SK-N-SH treated with all-trans-retinoic acid at 6 μM for 48 hours (cell line): ENCODE measurements around the gene DNASE1L1.

Experiments
- ATAC-seq: fragments of 200-7000 bp; cut with Tn5 transposase; 3 replicates; pipeline ENCODE4 v1.9.1; 2020; ENCODE audit warnings: mild to moderate bottlenecking, moderate library complexity
- ARNTL ChIP-seq: fragments of 450-650 bp; formaldehyde crosslinking; IDR thresholded peaks from 2 replicates; pipeline ENCODE4 v1.5.0; 2020; ENCODE audit warnings: low read depth, mild to moderate bottlenecking, moderate library complexity, borderline replicate concordance
- BACH2 ChIP-seq: fragments of 250-450 bp; sonication (Bioruptor Pico); IDR thresholded peaks from 2 replicates; pipeline ENCODE4 v1.9.0; 2021; ENCODE audit warnings: mild to moderate bottlenecking, borderline replicate concordance
- CSDC2 ChIP-seq: fragments of 250-450 bp; sonication (Bioruptor Pico); IDR thresholded peaks from 2 replicates; pipeline ENCODE4 v1.5.0; 2020; ENCODE audit warnings: mild to moderate bottlenecking, moderate library complexity
- ESRRG ChIP-seq: fragments of 250-450 bp; sonication (Bioruptor Pico); IDR thresholded peaks from 2 replicates; pipeline ENCODE4 v1.6.1; 2021; ENCODE audit warnings: mild to moderate bottlenecking
- GLIS3 ChIP-seq: fragments of 250-450 bp; sonication (Bioruptor Pico); IDR thresholded peaks from 2 replicates; pipeline ENCODE4 v1.5.0; 2020; ENCODE audit warnings: mild to moderate bottlenecking, moderate library complexity
- ISL1 ChIP-seq: fragments of 250-450 bp; sonication (Bioruptor Pico); IDR thresholded peaks from 2 replicates; pipeline ENCODE4 v2.1.2; 2022; ENCODE audit warnings: mild to moderate bottlenecking, moderate library complexity
- OSR1 ChIP-seq: fragments of 250-450 bp; sonication (Bioruptor Pico); IDR thresholded peaks from 2 replicates; pipeline ENCODE4 v1.8.0; 2022; ENCODE audit warnings: moderate library complexity, mild to moderate bottlenecking, inconsistent platforms
- PPARA ChIP-seq: fragments of 250-450 bp; sonication (Bioruptor Pico); IDR thresholded peaks from 2 replicates; pipeline ENCODE4 v1.5.0; 2020; ENCODE audit warnings: mild to moderate bottlenecking, borderline replicate concordance
- RARB ChIP-seq: fragments of 250-450 bp; sonication (Bioruptor Pico); IDR thresholded peaks from 2 replicates; pipeline ENCODE4 v1.8.0; 2021; ENCODE audit warnings: mild to moderate bottlenecking, moderate library complexity
- SNAI2 ChIP-seq: fragments of 250-450 bp; sonication (Bioruptor Pico); IDR thresholded peaks from 2 replicates; pipeline ENCODE4 v1.5.0; 2020; ENCODE audit warnings: mild to moderate bottlenecking, moderate library complexity
- TCF4 ChIP-seq: fragments of 250-450 bp; sonication (Bioruptor Pico); IDR thresholded peaks from 2 replicates; pipeline ENCODE4 v1.8.0; 2021; ENCODE audit warnings: mild to moderate bottlenecking, moderate library complexity, borderline replicate concordance
- TOX ChIP-seq: fragments of 250-450 bp; sonication (Bioruptor Pico); IDR thresholded peaks from 2 replicates; pipeline ENCODE4 v1.8.0; 2021; ENCODE audit warnings: mild to moderate bottlenecking, moderate library complexity, borderline replicate concordance
- ZC3H10 ChIP-seq: fragments of 250-450 bp; sonication (Bioruptor Pico); IDR thresholded peaks from 2 replicates; pipeline ENCODE4 v1.5.1; 2021; ENCODE audit warnings: mild to moderate bottlenecking, moderate library complexity
- ZFP3 ChIP-seq: fragments of 250-450 bp; sonication (Bioruptor Pico); IDR thresholded peaks from 2 replicates; pipeline ENCODE4 v1.5.0; 2020; ENCODE audit warnings: mild to moderate bottlenecking, moderate library complexity
- ZFP30 ChIP-seq: fragments of 450-650 bp; formaldehyde crosslinking; IDR thresholded peaks from 2 replicates; pipeline ENCODE4 v1.5.0; 2022; ENCODE audit warnings: mild to moderate bottlenecking, moderate library complexity
- ZNF565 ChIP-seq: fragments of 450-650 bp; formaldehyde crosslinking; conservative IDR thresholded peaks from 2 replicates; pipeline ENCODE4 v1.5.0; 2020; ENCODE audit warnings: low read depth, mild to moderate bottlenecking, moderate library complexity
- ZNF70 ChIP-seq: fragments of 450-650 bp; formaldehyde crosslinking; IDR thresholded peaks from 2 replicates; pipeline ENCODE4 v1.5.0; 2020; ENCODE audit warnings: mild to moderate bottlenecking, moderate library complexity
- ZNF8 ChIP-seq: fragments of 450-650 bp; formaldehyde crosslinking; IDR thresholded peaks from 2 replicates; pipeline ENCODE4 v1.5.0; 2020; ENCODE audit warnings: mild to moderate bottlenecking, moderate library complexity
- TF ChIP-seq, protein P1 (sequence below): fragments of 250-450 bp; sonication (Bioruptor Pico); IDR thresholded peaks from 2 replicates; pipeline ENCODE4 v1.5.1; 2020; ENCODE audit warnings: low read depth, mild to moderate bottlenecking, moderate library complexity
- TF ChIP-seq, protein P2 (sequence below): fragments of 250-450 bp; sonication (Bioruptor Pico); IDR thresholded peaks from 2 replicates; pipeline ENCODE4 v1.8.0; 2021; ENCODE audit warnings: low read depth, mild to moderate bottlenecking, moderate library complexity, borderline replicate concordance
- TF ChIP-seq, protein P3 (sequence below): fragments of 250-450 bp; sonication (Bioruptor Pico); IDR thresholded peaks from 2 replicates; pipeline ENCODE4 v1.5.1; 2021; ENCODE audit warnings: mild to moderate bottlenecking, moderate library complexity
- TF ChIP-seq, protein P4 (sequence below): fragments of 250-450 bp; sonication (Bioruptor Pico); IDR thresholded peaks from 2 replicates; pipeline ENCODE4 v1.8.0; 2020; ENCODE audit warnings: mild to moderate bottlenecking, moderate library complexity, borderline replicate concordance
- TF ChIP-seq, protein P5 (sequence below): fragments of 250-450 bp; sonication (Bioruptor Pico); IDR thresholded peaks from 2 replicates; pipeline ENCODE4 v1.5.0; 2020; ENCODE audit warnings: mild to moderate bottlenecking, moderate library complexity

The DNASE1L1 gene

DNA sequence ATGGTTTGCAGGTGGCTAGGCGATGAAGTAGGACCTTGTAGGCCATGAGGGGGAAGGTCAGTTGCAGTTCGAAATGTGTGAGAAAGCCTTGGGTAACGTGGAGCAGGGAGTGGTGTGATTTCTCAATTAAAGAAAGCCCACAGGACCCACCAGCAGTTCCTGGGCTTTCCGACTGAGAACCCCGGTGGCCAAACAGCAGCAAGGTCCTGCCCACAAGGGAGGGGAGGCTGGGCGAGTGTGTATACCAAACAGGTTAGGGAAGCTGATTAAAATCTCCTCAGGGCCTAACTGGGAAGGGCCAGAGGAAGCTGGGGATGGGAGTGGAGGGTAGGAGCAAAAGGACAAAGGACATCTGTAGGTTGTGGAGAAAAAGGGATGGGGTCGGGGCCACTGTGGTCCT lies 21.9 kb upstream of the DNASE1L1 start:
- no peak for ATAC-seq
- TF ChIP-seq SNAI2 (no peak), TCF4 (no peak), PPARA (CRISPR knock-in tag) (no peak), ZNF70 (CRISPR knock-in tag) (no peak), ARNTL (CRISPR knock-in tag) (no peak), TOX (CRISPR knock-in tag) (no peak), ZFP30 (no peak), ESRRG (CRISPR knock-in tag) (no peak), CSDC2 (CRISPR knock-in tag) (no peak), ZNF8 (no peak), GLIS3 (CRISPR knock-in tag) (no peak), OSR1 (CRISPR knock-in tag) (no peak)
- TF ChIP-seq, protein P1, sequence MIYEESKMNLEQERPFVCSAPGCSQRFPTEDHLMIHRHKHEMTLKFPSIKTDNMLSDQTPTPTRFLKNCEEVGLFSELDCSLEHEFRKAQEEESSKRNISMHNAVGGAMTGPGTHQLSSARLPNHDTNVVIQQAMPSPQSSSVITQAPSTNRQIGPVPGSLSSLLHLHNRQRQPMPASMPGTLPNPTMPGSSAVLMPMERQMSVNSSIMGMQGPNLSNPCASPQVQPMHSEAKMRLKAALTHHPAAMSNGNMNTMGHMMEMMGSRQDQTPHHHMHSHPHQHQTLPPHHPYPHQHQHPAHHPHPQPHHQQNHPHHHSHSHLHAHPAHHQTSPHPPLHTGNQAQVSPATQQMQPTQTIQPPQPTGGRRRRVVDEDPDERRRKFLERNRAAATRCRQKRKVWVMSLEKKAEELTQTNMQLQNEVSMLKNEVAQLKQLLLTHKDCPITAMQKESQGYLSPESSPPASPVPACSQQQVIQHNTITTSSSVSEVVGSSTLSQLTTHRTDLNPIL (CRISPR knock-in tag), result no peak
- TF ChIP-seq, protein P2, sequence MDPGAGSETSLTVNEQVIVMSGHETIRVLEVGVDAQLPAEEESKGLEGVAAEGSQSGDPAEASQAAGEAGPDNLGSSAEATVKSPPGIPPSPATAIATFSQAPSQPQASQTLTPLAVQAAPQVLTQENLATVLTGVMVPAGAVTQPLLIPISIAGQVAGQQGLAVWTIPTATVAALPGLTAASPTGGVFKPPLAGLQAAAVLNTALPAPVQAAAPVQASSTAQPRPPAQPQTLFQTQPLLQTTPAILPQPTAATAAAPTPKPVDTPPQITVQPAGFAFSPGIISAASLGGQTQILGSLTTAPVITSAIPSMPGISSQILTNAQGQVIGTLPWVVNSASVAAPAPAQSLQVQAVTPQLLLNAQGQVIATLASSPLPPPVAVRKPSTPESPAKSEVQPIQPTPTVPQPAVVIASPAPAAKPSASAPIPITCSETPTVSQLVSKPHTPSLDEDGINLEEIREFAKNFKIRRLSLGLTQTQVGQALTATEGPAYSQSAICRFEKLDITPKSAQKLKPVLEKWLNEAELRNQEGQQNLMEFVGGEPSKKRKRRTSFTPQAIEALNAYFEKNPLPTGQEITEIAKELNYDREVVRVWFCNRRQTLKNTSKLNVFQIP (CRISPR knock-in tag), result no peak
- TF ChIP-seq, protein P3, sequence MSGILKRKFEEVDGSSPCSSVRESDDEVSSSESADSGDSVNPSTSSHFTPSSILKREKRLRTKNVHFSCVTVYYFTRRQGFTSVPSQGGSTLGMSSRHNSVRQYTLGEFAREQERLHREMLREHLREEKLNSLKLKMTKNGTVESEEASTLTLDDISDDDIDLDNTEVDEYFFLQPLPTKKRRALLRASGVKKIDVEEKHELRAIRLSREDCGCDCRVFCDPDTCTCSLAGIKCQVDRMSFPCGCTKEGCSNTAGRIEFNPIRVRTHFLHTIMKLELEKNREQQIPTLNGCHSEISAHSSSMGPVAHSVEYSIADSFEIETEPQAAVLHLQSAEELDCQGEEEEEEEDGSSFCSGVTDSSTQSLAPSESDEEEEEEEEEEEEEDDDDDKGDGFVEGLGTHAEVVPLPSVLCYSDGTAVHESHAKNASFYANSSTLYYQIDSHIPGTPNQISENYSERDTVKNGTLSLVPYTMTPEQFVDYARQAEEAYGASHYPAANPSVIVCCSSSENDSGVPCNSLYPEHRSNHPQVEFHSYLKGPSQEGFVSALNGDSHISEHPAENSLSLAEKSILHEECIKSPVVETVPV, result no peak

DNA sequence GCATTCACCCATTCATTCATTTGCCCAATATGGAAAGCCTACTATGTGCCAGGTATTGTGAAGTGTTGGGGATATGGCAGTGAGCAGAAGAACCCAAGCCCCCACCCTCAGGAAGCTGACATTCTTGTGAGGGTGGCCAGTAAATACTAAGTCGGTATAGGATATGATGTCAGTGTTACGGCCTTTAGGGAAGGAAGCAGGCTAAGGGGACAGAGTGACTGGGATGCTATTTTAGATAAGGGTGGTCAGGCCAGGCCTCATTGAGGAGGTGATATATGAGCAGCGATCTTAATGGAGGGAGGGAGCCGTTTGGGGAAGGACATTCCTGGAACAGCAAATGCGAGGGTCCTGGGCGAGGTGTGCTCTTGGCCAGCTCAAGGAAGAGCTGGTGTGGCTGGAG lies 21.4 kb upstream of the DNASE1L1 start:
- ATAC-seq, result no peak
- TF ChIP-seq ESRRG (CRISPR knock-in tag) (no peak), CSDC2 (CRISPR knock-in tag) (no peak), ZNF565 (CRISPR knock-in tag) (no peak), ISL1 (CRISPR knock-in tag) (no peak), ZFP30 (no peak), ZNF70 (CRISPR knock-in tag) (no peak), GLIS3 (CRISPR knock-in tag) (no peak), SNAI2 (no peak), ZFP3 (CRISPR knock-in tag) (no peak), RARB (CRISPR knock-in tag) (no peak), TOX (CRISPR knock-in tag) (no peak), ZNF8 (no peak), ZC3H10 (CRISPR knock-in tag) (no peak), BACH2 (no peak), OSR1 (CRISPR knock-in tag) (no peak)
- TF ChIP-seq, protein P4, sequence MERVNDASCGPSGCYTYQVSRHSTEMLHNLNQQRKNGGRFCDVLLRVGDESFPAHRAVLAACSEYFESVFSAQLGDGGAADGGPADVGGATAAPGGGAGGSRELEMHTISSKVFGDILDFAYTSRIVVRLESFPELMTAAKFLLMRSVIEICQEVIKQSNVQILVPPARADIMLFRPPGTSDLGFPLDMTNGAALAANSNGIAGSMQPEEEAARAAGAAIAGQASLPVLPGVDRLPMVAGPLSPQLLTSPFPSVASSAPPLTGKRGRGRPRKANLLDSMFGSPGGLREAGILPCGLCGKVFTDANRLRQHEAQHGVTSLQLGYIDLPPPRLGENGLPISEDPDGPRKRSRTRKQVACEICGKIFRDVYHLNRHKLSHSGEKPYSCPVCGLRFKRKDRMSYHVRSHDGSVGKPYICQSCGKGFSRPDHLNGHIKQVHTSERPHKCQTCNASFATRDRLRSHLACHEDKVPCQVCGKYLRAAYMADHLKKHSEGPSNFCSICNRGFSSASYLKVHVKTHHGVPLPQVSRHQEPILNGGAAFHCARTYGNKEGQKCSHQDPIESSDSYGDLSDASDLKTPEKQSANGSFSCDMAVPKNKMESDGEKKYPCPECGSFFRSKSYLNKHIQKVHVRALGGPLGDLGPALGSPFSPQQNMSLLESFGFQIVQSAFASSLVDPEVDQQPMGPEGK (CRISPR knock-in tag), result no peak
- TF ChIP-seq, protein P5, sequence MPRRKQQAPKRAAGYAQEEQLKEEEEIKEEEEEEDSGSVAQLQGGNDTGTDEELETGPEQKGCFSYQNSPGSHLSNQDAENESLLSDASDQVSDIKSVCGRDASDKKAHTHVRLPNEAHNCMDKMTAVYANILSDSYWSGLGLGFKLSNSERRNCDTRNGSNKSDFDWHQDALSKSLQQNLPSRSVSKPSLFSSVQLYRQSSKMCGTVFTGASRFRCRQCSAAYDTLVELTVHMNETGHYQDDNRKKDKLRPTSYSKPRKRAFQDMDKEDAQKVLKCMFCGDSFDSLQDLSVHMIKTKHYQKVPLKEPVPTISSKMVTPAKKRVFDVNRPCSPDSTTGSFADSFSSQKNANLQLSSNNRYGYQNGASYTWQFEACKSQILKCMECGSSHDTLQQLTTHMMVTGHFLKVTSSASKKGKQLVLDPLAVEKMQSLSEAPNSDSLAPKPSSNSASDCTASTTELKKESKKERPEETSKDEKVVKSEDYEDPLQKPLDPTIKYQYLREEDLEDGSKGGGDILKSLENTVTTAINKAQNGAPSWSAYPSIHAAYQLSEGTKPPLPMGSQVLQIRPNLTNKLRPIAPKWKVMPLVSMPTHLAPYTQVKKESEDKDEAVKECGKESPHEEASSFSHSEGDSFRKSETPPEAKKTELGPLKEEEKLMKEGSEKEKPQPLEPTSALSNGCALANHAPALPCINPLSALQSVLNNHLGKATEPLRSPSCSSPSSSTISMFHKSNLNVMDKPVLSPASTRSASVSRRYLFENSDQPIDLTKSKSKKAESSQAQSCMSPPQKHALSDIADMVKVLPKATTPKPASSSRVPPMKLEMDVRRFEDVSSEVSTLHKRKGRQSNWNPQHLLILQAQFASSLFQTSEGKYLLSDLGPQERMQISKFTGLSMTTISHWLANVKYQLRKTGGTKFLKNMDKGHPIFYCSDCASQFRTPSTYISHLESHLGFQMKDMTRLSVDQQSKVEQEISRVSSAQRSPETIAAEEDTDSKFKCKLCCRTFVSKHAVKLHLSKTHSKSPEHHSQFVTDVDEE (CRISPR knock-in tag), result no peak
- TF ChIP-seq, protein P2 (CRISPR knock-in tag), result no peak
